Panc1 (cell line): ENCODE measurements around the gene SCN2A. TPM values are rescaled to one million over a fixed set of nuclear protein-coding genes. Genes with fewer than 3 reads are reported as not detected.

Experiments used
- ATAC-seq: fragments of 200-7000 bp; cut with Tn5 transposase; 2 replicates; pipeline ENCODE4 v1.9.1; 2020; ENCODE audit warnings: mild to moderate bottlenecking, moderate library complexity
- BruUV-seq: library from RNA; stranded (reverse); fragments of 400-500 nt; replicated peaks from 2 replicates; lab custom pipeline; 2021; lab: Mats Ljungman, UMichigan
- CTCF ChIA-PET: fragments of 300-600 bp; sonication (Branson Sonifier 250); formaldehyde crosslinking; loops from one replicate; lab custom pipeline; 2022; ENCODE audit warnings: antibody characterized with exemption; lab: Charles Lee
- POLR2A ChIA-PET: fragments of 300-600 bp; sonication (Branson Sonifier 250); formaldehyde crosslinking; loops from one replicate; lab custom pipeline; 2022; ENCODE audit warnings: antibody characterized with exemption; lab: Charles Lee
- DNase-seq: peaks from one replicate; pipeline ENCODE4 v3.0.0-alpha.2; 2010; ENCODE audit warnings: low read depth, low spot score
- H3K27ac ChIP-seq: 2 replicates; pipeline ENCODE4 v1.5.1; 2011; ENCODE audit warnings: mild to moderate bottlenecking, low read length, inconsistent platforms
- H3K27me3 ChIP-seq: fragments of 200-500 bp; sonication (Bioruptor generic); 2 replicates; pipeline ENCODE4 v1.6.0; 2014; ENCODE audit warnings: low read length, inconsistent platforms; ENCODE audit not compliant: control insufficient read depth, insufficient read depth
- H3K36me3 ChIP-seq: fragments of 200-500 bp; sonication (Bioruptor generic); 2 replicates; pipeline ENCODE4 v1.5.1; 2014; ENCODE audit warnings: inconsistent platforms, mild to moderate bottlenecking, low read length, moderate library complexity; ENCODE audit not compliant: control insufficient read depth, insufficient read depth
- H3K4me1 ChIP-seq: 2 replicates; pipeline ENCODE4 v1.5.1; 2011; ENCODE audit warnings: inconsistent platforms, mild to moderate bottlenecking, low read length, moderate library complexity; ENCODE audit not compliant: control insufficient read depth, insufficient read depth
- H3K4me3 ChIP-seq, 2 experiments: 2 replicates each; pipeline ENCODE4 v1.5.1; 2011 to 2012; ENCODE audit warnings: low read depth in 2 of 2, low read length in 2 of 2, mild to moderate bottlenecking in 2 of 2, inconsistent platforms in 1 of 2, moderate library complexity in 1 of 2
- H3K9me3 ChIP-seq: fragments of 200-500 bp; sonication (Bioruptor generic); 2 replicates; pipeline ENCODE4 v1.5.1; 2014; ENCODE audit warnings: low read depth, mild to moderate bottlenecking, inconsistent platforms, low read length, moderate library complexity; ENCODE audit not compliant: control insufficient read depth, insufficient read depth
- CTCF ChIP-seq: fragments of 450-650 bp; IDR thresholded peaks from 2 replicates; pipeline ENCODE4 v1.5.1; 2017; ENCODE audit warnings: mild to moderate bottlenecking
- POLR2AphosphoS5 ChIP-seq: IDR thresholded peaks from 2 replicates; pipeline ENCODE4 v1.6.1; 2012; ENCODE audit warnings: mild to moderate bottlenecking, low read depth, low read length, moderate library complexity
- REST ChIP-seq, 2 experiments: IDR thresholded peaks; 2 replicates each; pipeline ENCODE4 v1.6.1; 2011 to 2012; ENCODE audit warnings: low read depth in 2 of 2, control low read depth in 1 of 2, low read length in 1 of 2, mild to moderate bottlenecking in 1 of 2, moderate library complexity in 1 of 2; ENCODE audit not compliant: insufficient read depth in 1 of 2
- SIN3A ChIP-seq: IDR thresholded peaks from 2 replicates; pipeline ENCODE4 v1.6.1; 2012; ENCODE audit warnings: low read depth, mild to moderate bottlenecking, low read length, moderate library complexity, borderline replicate concordance; ENCODE audit not compliant: insufficient read depth
- TCF7L2 ChIP-seq: IDR thresholded peaks from 2 replicates; pipeline ENCODE4 v1.6.1; 2011; ENCODE audit warnings: mild to moderate bottlenecking, low read depth, low read length, inconsistent platforms
- in situ Hi-C: cut with HindIII; loops from 2 replicates; pipeline ENCODE4 v1.10.0; 2016; ENCODE audit warnings: low sequenced_read_pairs, low pct_unique_long_range_greater_than_20kb
- intact Hi-C: fragments of 100-400 bp; cut with micrococcal nuclease; formaldehyde crosslinking; loops from one replicate; pipeline ENCODE4 v1.10.0; 2022; ENCODE audit not compliant: unreplicated experiment
- total RNA-seq: library from RNA; stranded (reverse); gene quantifications from one replicate; pipeline ENCODE4 v1.2.1, GENCODE V29; 2021; ENCODE audit not compliant: unreplicated experiment

The SCN2A gene
- total RNA-seq, 1 experiment from 2014 or later, result not detected

- no peak overlapping the region for H3K27ac ChIP-seq
- CTCF ChIA-PET, result no interaction called here
- intact Hi-C loops (no loop called here), in situ Hi-C loops (no loop called here)
- H3K4me3 ChIP-seq, result no peak overlapping the region
- ATAC-seq (no peak), DNase-seq (no peak)
- TF ChIP-seq CTCF (no peak), TCF7L2 (no peak), REST (IDR thresholded peaks at IDR 0.05; ENCODE audit: insufficient read depth in 1 of 2, low read depth in 2 of 2, low read length in 1 of 2) (no peak), POLR2AphosphoS5 (no peak), SIN3A (no peak)
- no peaks in the 10 kb centered on the region for H3K9me3 ChIP-seq
- H3K36me3 ChIP-seq, result no peaks in the 10 kb centered on the region
- POLR2A ChIA-PET, result no interaction called here
- no peaks in the 10 kb centered on the region for H3K4me1 ChIP-seq
- no peaks in the 10 kb centered on the region for H3K27me3 ChIP-seq
- BruUV-seq, result no TSS peak
Observed at GRCh38 chr2:165406173-165406572, 167.0 kb downstream of the SCN2A start.

GRCh38 chr2:165407466-165407865, 168.3 kb downstream of the SCN2A start:
- H3K27ac ChIP-seq, result no peak overlapping the region
- H3K27me3 ChIP-seq, result no peaks in the 10 kb centered on the region
- ChIA-PET POLR2A (no interaction called here), CTCF (no interaction called here)
- DNase-seq (no peak), ATAC-seq (no peak)
- no peaks in the 10 kb centered on the region for H3K9me3 ChIP-seq
- in situ Hi-C loops (no loop called here), intact Hi-C loops (no loop called here)
- no peaks in the 10 kb centered on the region for H3K4me1 ChIP-seq
- no TSS peak for BruUV-seq
- TF ChIP-seq REST (IDR thresholded peaks at IDR 0.05; ENCODE audit: insufficient read depth in 1 of 2, low read depth in 2 of 2, low read length in 1 of 2) (no peak), SIN3A (no peak), POLR2AphosphoS5 (no peak), TCF7L2 (no peak), CTCF (no peak)
- H3K4me3 ChIP-seq, result no peak overlapping the region
- no peaks in the 10 kb centered on the region for H3K36me3 ChIP-seq
